ENCODE results near the gene RNF17. TPM values are rescaled to one million over a fixed set of nuclear protein-coding genes. Genes with fewer than 3 reads are reported as not detected.

The RNF17 gene
- total and polyA plus RNA-seq, 2 donors (not counting 1 experiment from before 2014, with no cell fraction given) = not detected

DNA sequence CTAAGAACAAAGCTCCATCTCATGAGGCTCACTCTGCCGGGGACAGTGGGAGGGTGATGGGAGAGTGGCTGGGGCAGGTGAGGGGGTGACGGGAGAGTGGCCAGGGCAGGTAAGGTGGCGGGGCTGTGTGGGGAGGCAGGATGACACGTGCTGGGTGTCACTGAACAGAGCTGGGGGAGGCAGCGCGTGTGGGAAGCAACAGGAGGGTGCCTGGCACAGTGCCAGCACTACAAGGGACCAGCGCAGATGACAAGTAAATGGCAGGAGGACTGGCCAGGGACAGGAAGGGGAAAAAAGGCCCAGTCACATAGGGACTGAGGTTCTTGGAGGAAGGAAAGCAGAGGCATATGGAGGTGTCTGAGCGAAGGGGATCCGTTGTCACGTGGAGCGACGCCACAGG is 129.9 kb downstream of the RNF17 start:
- Histone ChIP-seq H3K9me3 (ENCODE audit: control insufficient read depth, insufficient read depth, low read depth, low read length) (no peaks in the 10 kb centered on the region), H3K27me3 (ENCODE audit: control insufficient read depth, insufficient read depth, low read length) (no peaks in the 10 kb centered on the region), H3K79me2 (ENCODE audit: control insufficient read depth, insufficient read depth, low read length) (no peaks in the 10 kb centered on the region), H3K36me3 (ENCODE audit: control insufficient read depth, insufficient read depth, low read length) (peaks cover 5% of the 10 kb centered on the region), H4K20me1 (ENCODE audit: control insufficient read depth, extremely low read depth, insufficient read depth, low read length) (no peaks in the 10 kb centered on the region), H3K27ac (ENCODE audit: insufficient read depth, low read length) (no peak overlapping the region), H3K9ac (ENCODE audit: insufficient read depth, low read length) (no peak overlapping the region), H3K4me2 (ENCODE audit: extremely low read depth, insufficient read depth, low read length) (no peak overlapping the region), H3K4me3 (replicated peaks in 1 of 4; ENCODE audit: control extremely low read depth in 1 of 4, insufficient read depth in 1 of 4, low read depth in 3 of 4, low read length in 4 of 4) (no peak overlapping the region), H3K4me1 (ENCODE audit: control insufficient read depth, extremely low read depth, insufficient read depth, low read length) (no peaks in the 10 kb centered on the region), H2AFZ (ENCODE audit: low read length) (no peak overlapping the region)
- no peak for DNase-seq (ENCODE audit: low read depth in 2 of 2)
- no peak for TF ChIP-seq CTCF (conservative IDR thresholded peaks at IDR 0.05 in 1 of 2, IDR thresholded peaks at IDR 0.05 in 1 of 2; ENCODE audit: low read depth in 1 of 2, low read length in 2 of 2)
- TF ChIP-seq EZH2 (IDR thresholded peaks at IDR 0.05; ENCODE audit: low read length, missing control alignments) = no peak

- no peak overlapping the region for H2AFZ ChIP-seq (ENCODE audit: low read length)
- H3K9ac ChIP-seq (ENCODE audit: insufficient read depth, low read length) = no peak overlapping the region
- H3K27ac ChIP-seq (ENCODE audit: insufficient read depth, low read length) = no peak overlapping the region
- no peak overlapping the region for H3K4me3 ChIP-seq (replicated peaks in 1 of 4; ENCODE audit: control extremely low read depth in 1 of 4, insufficient read depth in 1 of 4, low read depth in 3 of 4, low read length in 4 of 4)
- H4K20me1 ChIP-seq (ENCODE audit: control insufficient read depth, extremely low read depth, insufficient read depth, low read length) = no peaks in the 10 kb centered on the region
- no peaks in the 10 kb centered on the region for H3K27me3 ChIP-seq (ENCODE audit: control insufficient read depth, insufficient read depth, low read length)
- no peaks in the 10 kb centered on the region for H3K4me1 ChIP-seq (ENCODE audit: control insufficient read depth, extremely low read depth, insufficient read depth, low read length)
- no peaks in the 10 kb centered on the region for H3K9me3 ChIP-seq (ENCODE audit: control insufficient read depth, insufficient read depth, low read depth, low read length)
- DNase-seq (ENCODE audit: low read depth in 2 of 2) = no peak
- H3K36me3 ChIP-seq (ENCODE audit: control insufficient read depth, insufficient read depth, low read length) = peaks cover 5% of the 10 kb centered on the region
- H3K79me2 ChIP-seq (ENCODE audit: control insufficient read depth, insufficient read depth, low read length) = no peaks in the 10 kb centered on the region
- no peak overlapping the region for H3K4me2 ChIP-seq (ENCODE audit: extremely low read depth, insufficient read depth, low read length)
- TF ChIP-seq CTCF (conservative IDR thresholded peaks at IDR 0.05 in 1 of 2, IDR thresholded peaks at IDR 0.05 in 1 of 2; ENCODE audit: low read depth in 1 of 2, low read length in 2 of 2) (no peak), EZH2 (IDR thresholded peaks at IDR 0.05; ENCODE audit: low read length, missing control alignments) (no peak)
Observed at GRCh38 chr13:24894277-24894971, 130.5 kb downstream of the RNF17 start.

GRCh38 chr13:24894972-24895300 is 131.0 kb downstream of the RNF17 start:
- H3K79me2 ChIP-seq (ENCODE audit: control insufficient read depth, insufficient read depth, low read length) = no peaks in the 10 kb centered on the region
- H3K9ac ChIP-seq (ENCODE audit: insufficient read depth, low read length) = no peak overlapping the region
- H3K27me3 ChIP-seq (ENCODE audit: control insufficient read depth, insufficient read depth, low read length) = no peaks in the 10 kb centered on the region
- DNase-seq (ENCODE audit: low read depth in 2 of 2) = no peak
- no peaks in the 10 kb centered on the region for H4K20me1 ChIP-seq (ENCODE audit: control insufficient read depth, extremely low read depth, insufficient read depth, low read length)
- no peak for TF ChIP-seq EZH2 (IDR thresholded peaks at IDR 0.05; ENCODE audit: low read length, missing control alignments)
- TF ChIP-seq CTCF (conservative IDR thresholded peaks at IDR 0.05 in 1 of 2, IDR thresholded peaks at IDR 0.05 in 1 of 2; ENCODE audit: low read depth in 1 of 2, low read length in 2 of 2) = no peak
- H3K9me3 ChIP-seq (ENCODE audit: control insufficient read depth, insufficient read depth, low read depth, low read length) = no peaks in the 10 kb centered on the region
- no peaks in the 10 kb centered on the region for H3K4me1 ChIP-seq (ENCODE audit: control insufficient read depth, extremely low read depth, insufficient read depth, low read length)
- peaks cover 5% of the 10 kb centered on the region for H3K36me3 ChIP-seq (ENCODE audit: control insufficient read depth, insufficient read depth, low read length)
- H3K4me2 ChIP-seq (ENCODE audit: extremely low read depth, insufficient read depth, low read length) = no peak overlapping the region
- no peak overlapping the region for H2AFZ ChIP-seq (ENCODE audit: low read length)
- no peak overlapping the region for H3K27ac ChIP-seq (ENCODE audit: insufficient read depth, low read length)
- H3K4me3 ChIP-seq (replicated peaks in 1 of 4; ENCODE audit: control extremely low read depth in 1 of 4, insufficient read depth in 1 of 4, low read depth in 3 of 4, low read length in 4 of 4) = no peak overlapping the region
